A549 (cell line): ENCODE data around the gene PTX3. TPM values are rescaled to one million over a fixed set of nuclear protein-coding genes. Genes with fewer than 3 reads are reported as not detected.
A peak's percentile ranks its signal among the peaks of the same experiment; 100 is the strongest.

Experiments used
- ATAC-seq, 2 experiments: fragments of 200-7000 bp in 1 of 2; fragments of >200 bp in 1 of 2; cut with Nextera tagmentation in 1 of 2; cut with Tn5 transposase in 1 of 2; 3 replicates each; pipeline versions ENCODE4 v1.8.0 to v1.9.1; 2018 to 2020; ENCODE audit warnings: mild to moderate bottlenecking in 1 of 2, moderate library complexity in 1 of 2
- CTCF ChIA-PET: fragments of 300-600 bp; sonication (Branson Sonifier 250); formaldehyde crosslinking; extraction: SDS; loops from one replicate; lab custom pipeline; 2021; ENCODE audit warnings: antibody characterized with exemption, inconsistent platforms; lab: Yijun Ruan, JAX
- POLR2A ChIA-PET: fragments of 350-600 bp; formaldehyde crosslinking; extraction: SDS; loops from one replicate; lab custom pipeline; 2021; ENCODE audit warnings: antibody characterized with exemption, inconsistent platforms; lab: Yijun Ruan, JAX
- DNase-seq, 2 experiments: peaks; one replicate each; pipeline versions ENCODE4 v3.0.0 to v3.0.0-alpha.2; 2011 to 2016; ENCODE audit warnings: low read depth in 1 of 2, low spot score in 1 of 2
- FAIRE-seq: peaks from 2 replicates; lab custom pipeline; 2011; peaks lifted over from hg19 to GRCh38; lab: Jason Lieb, UNC
- H3K27ac ChIP-seq, 2 experiments: fragments of >200 bp; sonication (Bioruptor Twin); formaldehyde crosslinking; 3 replicates each; pipeline ENCODE4 v1.5.1; 2016 to 2017
- H3K4me1 ChIP-seq: fragments of >200 bp; sonication (Bioruptor Twin); formaldehyde crosslinking; 3 replicates; pipeline ENCODE4 v1.6.1; 2016
- H3K4me2 ChIP-seq: fragments of >200 bp; sonication (Bioruptor Twin); formaldehyde crosslinking; 3 replicates; pipeline ENCODE4 v1.6.1; 2016
- H3K4me3 ChIP-seq: fragments of >200 bp; sonication (Bioruptor Twin); formaldehyde crosslinking; 3 replicates; pipeline ENCODE4 v1.5.1; 2016
- H3K9me3 ChIP-seq: fragments of >200 bp; sonication (Bioruptor Twin); formaldehyde crosslinking; 3 replicates; pipeline ENCODE4 v1.6.1; 2016
- CBX8 ChIP-seq: fragments of 200-600 bp; sonication (generic); IDR thresholded peaks from 2 replicates; pipeline ENCODE4 v1.6.1; 2016
- CHD2 ChIP-seq: fragments of 150-350 bp; IDR thresholded peaks from 2 replicates; pipeline ENCODE4 v1.6.1; 2014; ENCODE audit warnings: low read length; ENCODE audit not compliant: partially characterized antibody
- FOSB ChIP-seq: fragments of 250-450 bp; sonication (Bioruptor Pico); IDR thresholded peaks from 2 replicates; pipeline ENCODE4 v1.5.0; 2020; ENCODE audit warnings: mild to moderate bottlenecking, moderate library complexity
- HDAC2 ChIP-seq: fragments of 200-600 bp; sonication (generic); IDR thresholded peaks from 2 replicates; pipeline ENCODE4 v1.6.1; 2016
- KDM1A ChIP-seq: fragments of 200-600 bp; sonication (generic); IDR thresholded peaks from 2 replicates; pipeline ENCODE4 v1.6.1; 2016; ENCODE audit warnings: low read depth, mild to moderate bottlenecking
- MAFK ChIP-seq: fragments of 450-650 bp; IDR thresholded peaks from 2 replicates; pipeline ENCODE4 v1.6.1; 2014; ENCODE audit not compliant: partially characterized antibody
- NR3C1 ChIP-seq: fragments of >200 bp; sonication (Bioruptor Twin); formaldehyde crosslinking; IDR thresholded peaks from 3 replicates; pipeline ENCODE4 v1.6.1; 2017
- POLR2A ChIP-seq: IDR thresholded peaks from 2 replicates; pipeline ENCODE4 v1.6.1; 2012; ENCODE audit warnings: mild to moderate bottlenecking, low read length
- RARB ChIP-seq: fragments of 250-450 bp; sonication (Bioruptor Pico); IDR thresholded peaks from 2 replicates; pipeline ENCODE4 v1.8.0; 2021; ENCODE audit warnings: mild to moderate bottlenecking, moderate library complexity
- SREBF2 ChIP-seq: fragments of 450-650 bp; IDR thresholded peaks from 2 replicates; pipeline ENCODE4 v1.6.1; 2014; ENCODE audit warnings: mild to moderate bottlenecking, moderate library complexity
- WGBS: methylation state at CpG from one replicate; pipeline ENCODE4 v1.1.6; 2017; ENCODE audit errors: missing lambda C conversion rate; 5-methylcytosine and 5-hydroxymethylcytosine counted together
- polyA plus RNA-seq, 4 experiments: library from polyadenylated mRNA; depleted of rRNA in 3 of 4; stranded (reverse); fragments of >200 nt; fragmentation: RNase III in 1 of 4; extraction: RNeasy Plus Mini Kit Qiagen cat#74134 plus additional on column Dnase treatment in 1 of 4; gene quantifications; 2 replicates in 3 of 4; 3 replicates in 1 of 4; pipeline ENCODE4 v1.2.3, GENCODE V29; 2011 to 2017
- TF ChIP-seq, protein P1 (sequence below): fragments of 150-350 bp; IDR thresholded peaks from 2 replicates; pipeline ENCODE4 v1.6.1; 2014; ENCODE audit warnings: low read depth, mild to moderate bottlenecking, low read length
- TF ChIP-seq, protein P2 (sequence below): fragments of 250-450 bp; sonication (Bioruptor Pico); IDR thresholded peaks from 2 replicates; pipeline ENCODE4 v1.5.0; 2021; ENCODE audit warnings: mild to moderate bottlenecking, moderate library complexity, borderline replicate concordance
- TF ChIP-seq, protein P3 (sequence below): fragments of 200-600 bp; sonication (generic); IDR thresholded peaks from 2 replicates; pipeline ENCODE4 v1.6.1; 2016; ENCODE audit warnings: antibody characterized with exemption, mild to moderate bottlenecking, moderate library complexity
- TF ChIP-seq, protein P4 (sequence below): fragments of 250-450 bp; sonication (Bioruptor Pico); IDR thresholded peaks from 2 replicates; pipeline ENCODE4 v1.5.0; 2020; ENCODE audit warnings: low read depth, mild to moderate bottlenecking, moderate library complexity

Gene PTX3
- polyA plus RNA-seq, 2 of the 4 experiments (the other 2 are of a cell fraction): 0.14 to 0.35 TPM

DNA sequence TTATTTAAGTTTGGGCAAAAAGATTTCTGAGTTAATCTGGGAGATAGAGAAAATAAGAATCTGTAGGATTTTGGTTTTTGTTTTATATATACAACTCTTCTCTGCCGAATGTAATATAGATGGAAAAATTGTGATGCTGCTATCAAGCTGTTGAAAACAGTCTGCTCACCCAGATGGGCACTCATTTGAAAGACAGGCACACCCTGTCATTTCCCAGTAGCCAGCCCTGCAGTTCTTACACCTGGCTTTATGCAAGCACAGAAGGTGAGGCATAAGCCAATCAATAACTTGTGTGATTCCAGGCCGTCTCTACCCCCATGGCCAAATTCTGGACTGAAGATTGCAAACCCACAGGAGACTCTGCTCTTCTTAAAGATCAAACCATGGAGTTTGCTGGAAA lies 27.1 kb upstream of the PTX3 start:
- no peaks in the 10 kb centered on the region for H3K9me3 ChIP-seq
- DNase-seq: no peak
- POLR2A ChIA-PET: no interaction called here
- H3K4me3 ChIP-seq: no peak overlapping the region
- no peak overlapping the region for H3K4me2 ChIP-seq
- ATAC-seq: no peak
- WGBS: 52% methylated on average over 2 of the region's 2 CpGs
- FAIRE-seq: no peak
- no peaks in the 10 kb centered on the region for H3K4me1 ChIP-seq
- TF ChIP-seq HDAC2 (no peak), NR3C1 (no peak)
- TF ChIP-seq, protein P1, sequence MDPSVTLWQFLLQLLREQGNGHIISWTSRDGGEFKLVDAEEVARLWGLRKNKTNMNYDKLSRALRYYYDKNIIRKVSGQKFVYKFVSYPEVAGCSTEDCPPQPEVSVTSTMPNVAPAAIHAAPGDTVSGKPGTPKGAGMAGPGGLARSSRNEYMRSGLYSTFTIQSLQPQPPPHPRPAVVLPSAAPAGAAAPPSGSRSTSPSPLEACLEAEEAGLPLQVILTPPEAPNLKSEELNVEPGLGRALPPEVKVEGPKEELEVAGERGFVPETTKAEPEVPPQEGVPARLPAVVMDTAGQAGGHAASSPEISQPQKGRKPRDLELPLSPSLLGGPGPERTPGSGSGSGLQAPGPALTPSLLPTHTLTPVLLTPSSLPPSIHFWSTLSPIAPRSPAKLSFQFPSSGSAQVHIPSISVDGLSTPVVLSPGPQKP: no peak
- TF ChIP-seq, protein P2, sequence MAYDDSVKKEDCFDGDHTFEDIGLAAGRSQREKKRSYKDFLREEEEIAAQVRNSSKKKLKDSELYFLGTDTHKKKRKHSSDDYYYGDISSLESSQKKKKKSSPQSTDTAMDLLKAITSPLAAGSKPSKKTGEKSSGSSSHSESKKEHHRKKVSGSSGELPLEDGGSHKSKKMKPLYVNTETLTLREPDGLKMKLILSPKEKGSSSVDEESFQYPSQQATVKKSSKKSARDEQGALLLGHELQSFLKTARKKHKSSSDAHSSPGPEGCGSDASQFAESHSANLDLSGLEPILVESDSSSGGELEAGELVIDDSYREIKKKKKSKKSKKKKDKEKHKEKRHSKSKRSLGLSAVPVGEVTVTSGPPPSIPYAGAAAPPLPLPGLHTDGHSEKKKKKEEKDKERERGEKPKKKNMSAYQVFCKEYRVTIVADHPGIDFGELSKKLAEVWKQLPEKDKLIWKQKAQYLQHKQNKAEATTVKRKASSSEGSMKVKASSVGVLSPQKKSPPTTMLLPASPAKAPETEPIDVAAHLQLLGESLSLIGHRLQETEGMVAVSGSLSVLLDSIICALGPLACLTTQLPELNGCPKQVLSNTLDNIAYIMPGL (CRISPR knock-in tag): no peak
- CTCF ChIA-PET: no interaction called here
- no peak overlapping the region for H3K27ac ChIP-seq

DNA sequence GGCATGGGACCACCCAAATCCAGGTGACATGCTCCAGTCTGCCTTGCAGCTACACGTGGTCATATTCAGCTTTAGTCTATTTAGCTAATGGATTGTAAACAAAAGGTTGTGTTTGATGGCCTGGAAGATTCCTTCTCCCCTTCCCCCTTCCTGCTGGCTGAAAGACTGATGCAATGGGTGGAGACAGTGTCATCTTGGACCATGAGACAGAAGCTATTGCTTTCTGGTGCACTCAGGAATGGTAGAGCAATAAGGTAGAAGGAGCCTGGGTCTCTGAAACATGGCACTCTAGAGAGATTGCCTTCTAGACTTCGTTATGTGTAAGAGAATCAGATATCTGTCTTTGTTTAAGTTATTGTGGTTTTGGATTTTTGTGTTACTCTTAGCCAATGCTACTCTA lies 25.7 kb upstream of the PTX3 start:
- FAIRE-seq (no peak), DNase-seq (no peak), ATAC-seq (no peak)
- Histone ChIP-seq H3K4me1 (no peaks in the 10 kb centered on the region), H3K4me2 (no peak overlapping the region), H3K4me3 (no peak overlapping the region), H3K9me3 (no peaks in the 10 kb centered on the region), H3K27ac (no peak overlapping the region)
- ChIA-PET POLR2A (no interaction called here), CTCF (interaction anchor here (0.6 to 1.5 kb wide), 4 partner anchors 9 to 87 kb away, joined by 3 to 5 read pairs (median 4); no protein-coding TSS in a partner anchor)
- 10% methylated on average over 2 of the region's 2 CpGs for WGBS
- no peak for TF ChIP-seq CHD2
- TF ChIP-seq POLR2A: no peak

DNA sequence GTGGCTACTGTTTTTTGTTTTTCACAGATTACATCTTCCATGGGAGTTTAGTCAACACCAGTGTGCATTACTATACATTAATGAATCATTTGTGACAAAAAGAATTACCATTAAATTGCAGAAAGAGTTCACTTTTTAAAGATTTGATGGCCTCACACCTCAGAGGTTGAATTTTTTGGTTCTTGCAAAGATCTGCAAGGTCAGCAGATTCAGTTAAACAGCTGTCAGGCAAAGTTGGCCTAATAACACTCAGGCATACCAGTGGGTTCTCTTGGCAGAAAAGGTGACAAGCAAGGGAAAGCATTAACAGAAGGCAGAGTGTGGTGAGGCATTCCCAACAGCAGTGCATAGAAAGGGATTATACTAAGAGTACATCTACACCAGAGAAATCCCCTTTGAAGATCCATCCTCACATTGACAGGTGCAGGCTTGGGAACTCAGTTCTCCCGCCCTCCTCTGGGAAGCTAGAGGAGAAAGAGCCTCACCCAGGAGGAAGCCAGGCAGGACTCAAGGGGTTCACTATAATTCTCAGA lies 24.3 kb upstream of the PTX3 start:
- no peak overlapping the region for H3K27ac ChIP-seq
- no peak for FAIRE-seq
- H3K9me3 ChIP-seq: no peaks in the 10 kb centered on the region
- H3K4me1 ChIP-seq: peaks cover 4% of the 10 kb centered on the region; the same call in 1 of the 3 replicates
- ChIA-PET CTCF (no interaction called here), POLR2A (no interaction called here)
- H3K4me3 ChIP-seq: no peak overlapping the region
- TF ChIP-seq, protein P3, sequence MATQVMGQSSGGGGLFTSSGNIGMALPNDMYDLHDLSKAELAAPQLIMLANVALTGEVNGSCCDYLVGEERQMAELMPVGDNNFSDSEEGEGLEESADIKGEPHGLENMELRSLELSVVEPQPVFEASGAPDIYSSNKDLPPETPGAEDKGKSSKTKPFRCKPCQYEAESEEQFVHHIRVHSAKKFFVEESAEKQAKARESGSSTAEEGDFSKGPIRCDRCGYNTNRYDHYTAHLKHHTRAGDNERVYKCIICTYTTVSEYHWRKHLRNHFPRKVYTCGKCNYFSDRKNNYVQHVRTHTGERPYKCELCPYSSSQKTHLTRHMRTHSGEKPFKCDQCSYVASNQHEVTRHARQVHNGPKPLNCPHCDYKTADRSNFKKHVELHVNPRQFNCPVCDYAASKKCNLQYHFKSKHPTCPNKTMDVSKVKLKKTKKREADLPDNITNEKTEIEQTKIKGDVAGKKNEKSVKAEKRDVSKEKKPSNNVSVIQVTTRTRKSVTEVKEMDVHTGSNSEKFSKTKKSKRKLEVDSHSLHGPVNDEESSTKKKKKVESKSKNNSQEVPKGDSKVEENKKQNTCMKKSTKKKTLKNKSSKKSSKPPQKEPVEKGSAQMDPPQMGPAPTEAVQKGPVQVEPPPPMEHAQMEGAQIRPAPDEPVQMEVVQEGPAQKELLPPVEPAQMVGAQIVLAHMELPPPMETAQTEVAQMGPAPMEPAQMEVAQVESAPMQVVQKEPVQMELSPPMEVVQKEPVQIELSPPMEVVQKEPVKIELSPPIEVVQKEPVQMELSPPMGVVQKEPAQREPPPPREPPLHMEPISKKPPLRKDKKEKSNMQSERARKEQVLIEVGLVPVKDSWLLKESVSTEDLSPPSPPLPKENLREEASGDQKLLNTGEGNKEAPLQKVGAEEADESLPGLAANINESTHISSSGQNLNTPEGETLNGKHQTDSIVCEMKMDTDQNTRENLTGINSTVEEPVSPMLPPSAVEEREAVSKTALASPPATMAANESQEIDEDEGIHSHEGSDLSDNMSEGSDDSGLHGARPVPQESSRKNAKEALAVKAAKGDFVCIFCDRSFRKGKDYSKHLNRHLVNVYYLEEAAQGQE: no peak
- TF ChIP-seq KDM1A (no peak), MAFK (peak; percentile 97), RARB (no peak)
- TF ChIP-seq, protein P4, sequence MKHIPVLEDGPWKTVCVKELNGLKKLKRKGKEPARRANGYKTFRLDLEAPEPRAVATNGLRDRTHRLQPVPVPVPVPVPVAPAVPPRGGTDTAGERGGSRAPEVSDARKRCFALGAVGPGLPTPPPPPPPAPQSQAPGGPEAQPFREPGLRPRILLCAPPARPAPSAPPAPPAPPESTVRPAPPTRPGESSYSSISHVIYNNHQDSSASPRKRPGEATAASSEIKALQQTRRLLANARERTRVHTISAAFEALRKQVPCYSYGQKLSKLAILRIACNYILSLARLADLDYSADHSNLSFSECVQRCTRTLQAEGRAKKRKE (CRISPR knock-in tag): no peak
- 60% methylated on average over 1 of the region's 1 CpG for WGBS
- no peak for DNase-seq
- no peak for ATAC-seq
- no peak overlapping the region for H3K4me2 ChIP-seq

DNA sequence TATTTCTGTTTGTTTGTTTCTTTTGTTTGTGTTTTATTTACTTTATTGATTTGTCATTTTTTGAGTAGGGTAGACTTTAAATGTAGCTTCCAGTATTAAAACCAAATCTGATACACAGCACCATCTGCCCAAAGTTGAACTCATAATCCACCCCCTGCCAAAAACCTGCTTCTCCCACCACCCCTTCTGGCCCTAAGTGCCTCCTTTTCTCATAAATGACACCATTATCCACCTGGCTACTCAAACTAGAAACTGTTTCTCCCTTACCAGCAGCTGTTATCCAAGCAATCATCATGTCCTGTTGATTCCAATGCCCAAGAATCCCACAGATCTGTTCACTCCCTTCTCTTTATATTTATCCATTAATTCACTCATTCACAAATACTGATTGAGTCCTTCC lies 21.8 kb upstream of the PTX3 start:
- Histone ChIP-seq H3K4me1 (peaks cover 6% of the 10 kb centered on the region; the same call in 1 of the 3 replicates), H3K27ac (no peak overlapping the region), H3K4me3 (no peak overlapping the region), H3K9me3 (no peaks in the 10 kb centered on the region), H3K4me2 (no peak overlapping the region)
- ChIA-PET CTCF (interaction anchor here (1.0 to 1.1 kb wide), 3 partner anchors 7 to 204 kb away, joined by 3 read pairs; no protein-coding TSS in a partner anchor), POLR2A (no interaction called here)
- TF ChIP-seq CHD2 (no peak), SREBF2 (no peak), MAFK (no peak), RARB (no peak), POLR2A (no peak), CBX8 (no peak), FOSB (no peak)
- TF ChIP-seq, protein P3: no peak
- no peak for DNase-seq
- no peak for ATAC-seq
- FAIRE-seq: no peak
